ENCODE data around the gene CYB561. TPM values are rescaled to one million over a fixed set of nuclear protein-coding genes. Genes with fewer than 3 reads are reported as not detected.
A peak's percentile ranks its signal among the peaks of the same experiment; 100 is the strongest.

CYB561 gene
- total RNA-seq, 2 experiments from 2014 or later = 29.1 to 32.0 TPM

GRCh38 chr17:63452046-63452961, 6.2 kb upstream of the CYB561 start:
- ATAC-seq (ENCODE audit: low read depth) (no peak), DNase-seq (no peak)
- H3K4me1 Mint-ChIP-seq = peaks cover 8% of the 10 kb centered on the region
- H3K4me3 Mint-ChIP-seq = no peak overlapping the region
- peaks cover 22% of the 10 kb centered on the region for H3K27me3 Mint-ChIP-seq
- H3K36me3 Mint-ChIP-seq = no peaks in the 10 kb centered on the region
- POLR2A ChIA-PET = no interaction called here
- no peak overlapping the region for H3K27ac Mint-ChIP-seq
- H3K9me3 Mint-ChIP-seq = no peaks in the 10 kb centered on the region

- peaks cover 11% of the 10 kb centered on the region for H3K4me1 Mint-ChIP-seq
- ATAC-seq (ENCODE audit: low read depth) = no peak
- no peaks in the 10 kb centered on the region for H3K36me3 Mint-ChIP-seq
- H3K9me3 Mint-ChIP-seq = no peaks in the 10 kb centered on the region
- no peak overlapping the region for H3K4me3 Mint-ChIP-seq
- peaks cover 22% of the 10 kb centered on the region for H3K27me3 Mint-ChIP-seq
- H3K27ac Mint-ChIP-seq = no peak overlapping the region
- no peak for DNase-seq
- POLR2A ChIA-PET = no interaction called here
Measured at GRCh38 chr17:63451150-63451549, 5.0 kb upstream of the CYB561 start.

GRCh38 chr17:63450551-63450950, 4.4 kb upstream of the CYB561 start:
- peaks cover 11% of the 10 kb centered on the region for H3K4me1 Mint-ChIP-seq
- no peaks in the 10 kb centered on the region for H3K36me3 Mint-ChIP-seq
- no peaks in the 10 kb centered on the region for H3K9me3 Mint-ChIP-seq
- H3K27me3 Mint-ChIP-seq = peaks cover 22% of the 10 kb centered on the region
- no peak overlapping the region for H3K4me3 Mint-ChIP-seq
- H3K27ac Mint-ChIP-seq = no peak overlapping the region
- ATAC-seq (ENCODE audit: low read depth) (no peak), DNase-seq (no peak)
- POLR2A ChIA-PET = interaction anchor here (1.1 kb wide), 1 partner anchor 16 kb away, joined by 3 read pairs; no protein-coding TSS in a partner anchor

GRCh38 chr17:63448655-63449054, 2.5 kb upstream of the CYB561 start:
- peaks cover 30% of the 10 kb centered on the region for H3K27me3 Mint-ChIP-seq
- ATAC-seq (ENCODE audit: low read depth) (no peak), DNase-seq (no peak)
- no peak overlapping the region for H3K4me3 Mint-ChIP-seq
- H3K9me3 Mint-ChIP-seq = no peaks in the 10 kb centered on the region
- no peak overlapping the region for H3K27ac Mint-ChIP-seq
- POLR2A ChIA-PET = no interaction called here
- no peaks in the 10 kb centered on the region for H3K36me3 Mint-ChIP-seq
- peaks cover 13% of the 10 kb centered on the region for H3K4me1 Mint-ChIP-seq

GRCh38 chr17:63447471-63448009, 1.4 kb upstream of the CYB561 start:
- POLR2A ChIA-PET = interaction anchor here (1.1 to 1.6 kb wide), 4 partner anchors 10 to 174 kb away, joined by 3 to 7 read pairs (median 4); partner anchors contain the start of gene MAP3K3
- no peak for ATAC-seq (ENCODE audit: low read depth)
- no peaks in the 10 kb centered on the region for H3K9me3 Mint-ChIP-seq
- H3K27ac Mint-ChIP-seq = peak overlapping the region; percentile 48
- no peaks in the 10 kb centered on the region for H3K36me3 Mint-ChIP-seq
- H3K27me3 Mint-ChIP-seq = peaks cover 30% of the 10 kb centered on the region
- peaks cover 14% of the 10 kb centered on the region for H3K4me1 Mint-ChIP-seq
- H3K4me3 Mint-ChIP-seq = peak overlapping the region; percentile 63
- DNase-seq = no peak

GRCh38 chr17:63446753-63447470, 806 bp upstream of the CYB561 start:
- Mint-ChIP-seq H3K27ac (peak overlapping the region; percentile 48), H3K4me1 (peaks cover 14% of the 10 kb centered on the region), H3K9me3 (no peaks in the 10 kb centered on the region), H3K27me3 (peaks cover 28% of the 10 kb centered on the region), H3K4me3 (peak overlapping the region; percentile 63), H3K36me3 (no peaks in the 10 kb centered on the region)
- DNase-seq (peak; percentile 58), ATAC-seq (ENCODE audit: low read depth) (peak; percentile 29)
- POLR2A ChIA-PET = interaction anchor here (0.7 to 1.6 kb wide), 5 partner anchors 10 to 396 kb away, joined by 3 to 7 read pairs (median 3); partner anchors contain the start of genes MAP3K3 and SMARCD2

- Mint-ChIP-seq H3K27ac (no peak overlapping the region), H3K9me3 (no peaks in the 10 kb centered on the region), H3K27me3 (peaks cover 21% of the 10 kb centered on the region), H3K36me3 (no peaks in the 10 kb centered on the region), H3K4me1 (peaks cover 15% of the 10 kb centered on the region), H3K4me3 (peak overlapping the region; percentile 54)
- POLR2A ChIA-PET = interaction anchor here (1.7 kb wide), 1 partner anchor 11 kb away, joined by 5 read pairs; no protein-coding TSS in a partner anchor
- peak; percentile 3 for ATAC-seq (ENCODE audit: low read depth)
- DNase-seq = no peak
Measured at GRCh38 chr17:63445571-63445953, 544 bp downstream of the CYB561 start.

- peak overlapping the region; percentile 54 for H3K4me3 Mint-ChIP-seq
- H3K27me3 Mint-ChIP-seq = peaks cover 20% of the 10 kb centered on the region
- H3K36me3 Mint-ChIP-seq = no peaks in the 10 kb centered on the region
- no peak for ATAC-seq (ENCODE audit: low read depth)
- peak overlapping the region; percentile 26 for H3K27ac Mint-ChIP-seq
- H3K4me1 Mint-ChIP-seq = peaks cover 15% of the 10 kb centered on the region
- no peaks in the 10 kb centered on the region for H3K9me3 Mint-ChIP-seq
- POLR2A ChIA-PET = interaction anchor here (1.7 kb wide), 1 partner anchor 10 kb away, joined by 5 read pairs; no protein-coding TSS in a partner anchor
- DNase-seq = no peak
Measured at GRCh38 chr17:63445065-63445464, 1.0 kb downstream of the CYB561 start.

- Mint-ChIP-seq H3K9me3 (no peaks in the 10 kb centered on the region), H3K27me3 (peaks cover 19% of the 10 kb centered on the region), H3K4me3 (no peak overlapping the region), H3K36me3 (no peaks in the 10 kb centered on the region), H3K27ac (no peak overlapping the region), H3K4me1 (peaks cover 22% of the 10 kb centered on the region)
- ATAC-seq (ENCODE audit: low read depth) = no peak
- DNase-seq = no peak
- POLR2A ChIA-PET = interaction anchor here (0.6 to 1.7 kb wide), 2 partner anchors 9 to 323 kb away, joined by 3 to 5 read pairs; no protein-coding TSS in a partner anchor
Measured at GRCh38 chr17:63444457-63444856, 1.6 kb downstream of the CYB561 start.

- DNase-seq (no peak), ATAC-seq (ENCODE audit: low read depth) (no peak)
- Mint-ChIP-seq H3K36me3 (no peaks in the 10 kb centered on the region), H3K4me3 (no peak overlapping the region), H3K9me3 (no peaks in the 10 kb centered on the region), H3K27ac (no peak overlapping the region), H3K27me3 (peaks cover 14% of the 10 kb centered on the region), H3K4me1 (peaks cover 21% of the 10 kb centered on the region)
- POLR2A ChIA-PET = no interaction called here
Measured at GRCh38 chr17:63443053-63443452, 3.1 kb downstream of the CYB561 start.

- Mint-ChIP-seq H3K27me3 (peaks cover 14% of the 10 kb centered on the region), H3K36me3 (no peaks in the 10 kb centered on the region), H3K4me1 (peaks cover 21% of the 10 kb centered on the region), H3K27ac (no peak overlapping the region), H3K4me3 (no peak overlapping the region), H3K9me3 (no peaks in the 10 kb centered on the region)
- POLR2A ChIA-PET = no interaction called here
- ATAC-seq (ENCODE audit: low read depth) (no peak), DNase-seq (no peak)
Measured at GRCh38 chr17:63442549-63443035, 3.5 kb downstream of the CYB561 start.

- Mint-ChIP-seq H3K36me3 (no peaks in the 10 kb centered on the region), H3K27me3 (peaks cover 14% of the 10 kb centered on the region), H3K27ac (no peak overlapping the region), H3K9me3 (no peaks in the 10 kb centered on the region), H3K4me1 (peaks cover 16% of the 10 kb centered on the region), H3K4me3 (no peak overlapping the region)
- DNase-seq (no peak), ATAC-seq (ENCODE audit: low read depth) (no peak)
- POLR2A ChIA-PET = no interaction called here
Measured at GRCh38 chr17:63442074-63442473, 4.0 kb downstream of the CYB561 start.

GRCh38 chr17:63441654-63442053, 4.5 kb downstream of the CYB561 start:
- Mint-ChIP-seq H3K4me3 (no peak overlapping the region), H3K4me1 (peaks cover 15% of the 10 kb centered on the region), H3K9me3 (no peaks in the 10 kb centered on the region), H3K27ac (no peak overlapping the region), H3K36me3 (no peaks in the 10 kb centered on the region), H3K27me3 (peaks cover 14% of the 10 kb centered on the region)
- ATAC-seq (ENCODE audit: low read depth) (no peak), DNase-seq (no peak)
- POLR2A ChIA-PET = interaction anchor here (0.5 kb wide), 1 partner anchor 253 kb away, joined by 3 read pairs; no protein-coding TSS in a partner anchor
